ENCODE results near the gene ARHGAP40.

Gene ARHGAP40

GRCh38 chr20:38584099-38584763, 17.4 kb upstream of the ARHGAP40 start (continued):
- TF ChIP-seq, protein P1, sequence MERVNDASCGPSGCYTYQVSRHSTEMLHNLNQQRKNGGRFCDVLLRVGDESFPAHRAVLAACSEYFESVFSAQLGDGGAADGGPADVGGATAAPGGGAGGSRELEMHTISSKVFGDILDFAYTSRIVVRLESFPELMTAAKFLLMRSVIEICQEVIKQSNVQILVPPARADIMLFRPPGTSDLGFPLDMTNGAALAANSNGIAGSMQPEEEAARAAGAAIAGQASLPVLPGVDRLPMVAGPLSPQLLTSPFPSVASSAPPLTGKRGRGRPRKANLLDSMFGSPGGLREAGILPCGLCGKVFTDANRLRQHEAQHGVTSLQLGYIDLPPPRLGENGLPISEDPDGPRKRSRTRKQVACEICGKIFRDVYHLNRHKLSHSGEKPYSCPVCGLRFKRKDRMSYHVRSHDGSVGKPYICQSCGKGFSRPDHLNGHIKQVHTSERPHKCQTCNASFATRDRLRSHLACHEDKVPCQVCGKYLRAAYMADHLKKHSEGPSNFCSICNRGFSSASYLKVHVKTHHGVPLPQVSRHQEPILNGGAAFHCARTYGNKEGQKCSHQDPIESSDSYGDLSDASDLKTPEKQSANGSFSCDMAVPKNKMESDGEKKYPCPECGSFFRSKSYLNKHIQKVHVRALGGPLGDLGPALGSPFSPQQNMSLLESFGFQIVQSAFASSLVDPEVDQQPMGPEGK (CRISPR knock-in tag; IDR thresholded peaks at IDR 0.05; ENCODE audit: borderline replicate concordance), result no peak
- TF ChIP-seq CSDC2 (CRISPR knock-in tag; IDR thresholded peaks at IDR 0.05) (no peak), RARB (CRISPR knock-in tag; IDR thresholded peaks at IDR 0.05) (no peak), ESRRG (CRISPR knock-in tag; IDR thresholded peaks at IDR 0.05) (no peak)
- TF ChIP-seq, protein P2, sequence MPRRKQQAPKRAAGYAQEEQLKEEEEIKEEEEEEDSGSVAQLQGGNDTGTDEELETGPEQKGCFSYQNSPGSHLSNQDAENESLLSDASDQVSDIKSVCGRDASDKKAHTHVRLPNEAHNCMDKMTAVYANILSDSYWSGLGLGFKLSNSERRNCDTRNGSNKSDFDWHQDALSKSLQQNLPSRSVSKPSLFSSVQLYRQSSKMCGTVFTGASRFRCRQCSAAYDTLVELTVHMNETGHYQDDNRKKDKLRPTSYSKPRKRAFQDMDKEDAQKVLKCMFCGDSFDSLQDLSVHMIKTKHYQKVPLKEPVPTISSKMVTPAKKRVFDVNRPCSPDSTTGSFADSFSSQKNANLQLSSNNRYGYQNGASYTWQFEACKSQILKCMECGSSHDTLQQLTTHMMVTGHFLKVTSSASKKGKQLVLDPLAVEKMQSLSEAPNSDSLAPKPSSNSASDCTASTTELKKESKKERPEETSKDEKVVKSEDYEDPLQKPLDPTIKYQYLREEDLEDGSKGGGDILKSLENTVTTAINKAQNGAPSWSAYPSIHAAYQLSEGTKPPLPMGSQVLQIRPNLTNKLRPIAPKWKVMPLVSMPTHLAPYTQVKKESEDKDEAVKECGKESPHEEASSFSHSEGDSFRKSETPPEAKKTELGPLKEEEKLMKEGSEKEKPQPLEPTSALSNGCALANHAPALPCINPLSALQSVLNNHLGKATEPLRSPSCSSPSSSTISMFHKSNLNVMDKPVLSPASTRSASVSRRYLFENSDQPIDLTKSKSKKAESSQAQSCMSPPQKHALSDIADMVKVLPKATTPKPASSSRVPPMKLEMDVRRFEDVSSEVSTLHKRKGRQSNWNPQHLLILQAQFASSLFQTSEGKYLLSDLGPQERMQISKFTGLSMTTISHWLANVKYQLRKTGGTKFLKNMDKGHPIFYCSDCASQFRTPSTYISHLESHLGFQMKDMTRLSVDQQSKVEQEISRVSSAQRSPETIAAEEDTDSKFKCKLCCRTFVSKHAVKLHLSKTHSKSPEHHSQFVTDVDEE (CRISPR knock-in tag; IDR thresholded peaks at IDR 0.05), result no peak

DNA sequence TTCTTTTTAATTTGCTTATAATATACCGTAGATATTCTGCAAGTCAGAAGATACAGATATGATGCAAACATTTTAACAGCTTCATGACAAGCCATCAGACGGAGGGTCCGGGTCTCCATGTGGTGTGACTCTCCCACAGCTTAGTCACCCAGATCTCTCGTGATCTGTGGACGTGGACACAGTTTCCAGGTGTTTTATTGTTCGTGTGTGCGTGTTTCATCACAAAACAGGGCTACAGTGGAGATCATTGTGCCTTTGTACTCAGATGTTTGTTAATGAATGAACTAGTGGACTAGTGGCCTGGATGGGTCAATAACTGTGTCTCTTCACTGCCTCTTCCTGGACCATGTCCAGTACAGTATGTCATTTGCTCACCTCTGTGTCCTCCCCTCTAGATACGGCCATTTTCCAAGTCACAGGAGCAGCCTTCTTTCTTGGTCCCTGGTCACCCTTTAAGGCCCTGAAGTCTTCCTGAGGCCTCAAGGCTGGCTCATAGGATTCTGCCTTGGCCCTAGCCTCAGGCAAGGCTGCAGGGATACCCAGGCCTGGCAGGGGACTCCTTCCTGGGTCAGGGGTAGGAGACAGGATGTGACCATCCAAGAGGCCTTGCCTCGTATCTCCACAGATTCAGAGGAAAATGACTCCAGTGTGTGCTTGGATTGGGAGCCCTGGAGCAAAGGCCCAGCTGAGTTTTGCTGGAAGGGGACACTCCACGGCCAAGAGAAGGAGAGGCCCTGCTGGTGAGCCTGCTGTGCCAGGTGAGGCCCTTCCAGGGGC, 16.0 kb upstream of the ARHGAP40 start:
- no peak for ATAC-seq
- TF ChIP-seq, protein P3, sequence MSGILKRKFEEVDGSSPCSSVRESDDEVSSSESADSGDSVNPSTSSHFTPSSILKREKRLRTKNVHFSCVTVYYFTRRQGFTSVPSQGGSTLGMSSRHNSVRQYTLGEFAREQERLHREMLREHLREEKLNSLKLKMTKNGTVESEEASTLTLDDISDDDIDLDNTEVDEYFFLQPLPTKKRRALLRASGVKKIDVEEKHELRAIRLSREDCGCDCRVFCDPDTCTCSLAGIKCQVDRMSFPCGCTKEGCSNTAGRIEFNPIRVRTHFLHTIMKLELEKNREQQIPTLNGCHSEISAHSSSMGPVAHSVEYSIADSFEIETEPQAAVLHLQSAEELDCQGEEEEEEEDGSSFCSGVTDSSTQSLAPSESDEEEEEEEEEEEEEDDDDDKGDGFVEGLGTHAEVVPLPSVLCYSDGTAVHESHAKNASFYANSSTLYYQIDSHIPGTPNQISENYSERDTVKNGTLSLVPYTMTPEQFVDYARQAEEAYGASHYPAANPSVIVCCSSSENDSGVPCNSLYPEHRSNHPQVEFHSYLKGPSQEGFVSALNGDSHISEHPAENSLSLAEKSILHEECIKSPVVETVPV (CRISPR knock-in tag; IDR thresholded peaks at IDR 0.05), result no peak
- no peak for TF ChIP-seq ARNTL (CRISPR knock-in tag; IDR thresholded peaks at IDR 0.05; ENCODE audit: borderline replicate concordance, low read depth)
- no peak for TF ChIP-seq PPARA (CRISPR knock-in tag; IDR thresholded peaks at IDR 0.05; ENCODE audit: borderline replicate concordance)
- no peak for TF ChIP-seq RARB (CRISPR knock-in tag; IDR thresholded peaks at IDR 0.05)
- TF ChIP-seq OSR1 (CRISPR knock-in tag; IDR thresholded peaks at IDR 0.05), result no peak
- TF ChIP-seq TOX (CRISPR knock-in tag; IDR thresholded peaks at IDR 0.05; ENCODE audit: borderline replicate concordance), result no peak
- TF ChIP-seq ZNF8 (CRISPR knock-in tag; IDR thresholded peaks at IDR 0.05), result no peak
- TF ChIP-seq ISL1 (CRISPR knock-in tag; IDR thresholded peaks at IDR 0.05), result no peak
- TF ChIP-seq, protein P1 (CRISPR knock-in tag; IDR thresholded peaks at IDR 0.05; ENCODE audit: borderline replicate concordance), result no peak
- no peak for TF ChIP-seq TCF4 (CRISPR knock-in tag; IDR thresholded peaks at IDR 0.05; ENCODE audit: borderline replicate concordance)
- no peak for TF ChIP-seq ZC3H10 (CRISPR knock-in tag; IDR thresholded peaks at IDR 0.05)
- TF ChIP-seq, protein P2 (CRISPR knock-in tag; IDR thresholded peaks at IDR 0.05), result no peak

DNA sequence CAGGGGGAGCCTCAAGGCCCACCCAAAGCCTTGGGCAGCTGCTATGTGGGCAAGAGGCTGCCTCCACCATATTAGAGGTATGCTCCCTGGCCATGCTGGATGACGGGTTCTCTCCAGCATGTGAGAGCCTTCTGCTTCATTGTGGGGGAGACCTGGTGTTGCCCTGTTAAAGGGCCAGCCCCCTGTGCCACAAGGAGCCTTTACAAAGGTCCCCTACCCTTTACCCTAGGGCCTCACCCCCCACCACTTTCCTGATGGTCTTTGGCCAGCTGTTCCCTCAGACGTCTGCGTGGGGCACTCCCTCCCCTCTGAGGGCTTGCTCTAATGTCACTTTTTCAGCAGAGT, 15.5 kb upstream of the ARHGAP40 start:
- no peak for ATAC-seq
- TF ChIP-seq RARB (CRISPR knock-in tag; IDR thresholded peaks at IDR 0.05) (no peak), POU6F1 (CRISPR knock-in tag; IDR thresholded peaks at IDR 0.05; ENCODE audit: borderline replicate concordance, low read depth) (no peak), CSDC2 (CRISPR knock-in tag; IDR thresholded peaks at IDR 0.05) (no peak), ZC3H10 (CRISPR knock-in tag; IDR thresholded peaks at IDR 0.05) (no peak), SNAI2 (CRISPR knock-in tag; IDR thresholded peaks at IDR 0.05) (no peak)
- TF ChIP-seq, protein P3 (CRISPR knock-in tag; IDR thresholded peaks at IDR 0.05), result no peak
- TF ChIP-seq, protein P2 (CRISPR knock-in tag; IDR thresholded peaks at IDR 0.05), result no peak
